K562 (cell line): Measurements from ENCODE around the gene KIF23. TPM values are rescaled to one million over a fixed set of nuclear protein-coding genes. Genes with fewer than 3 reads are reported as not detected.

ENCODE experiments used
- ARID3A ChIP-seq: IDR thresholded peaks from 2 replicates; pipeline ENCODE4 v1.6.1; 2012; ENCODE audit warnings: low read depth, low read length, improper control_type of control experiment, borderline replicate concordance
- CSDE1 ChIP-seq, 2 experiments: fragments of 450-650 bp; IDR thresholded peaks; 2 replicates each; pipeline ENCODE4 v1.6.1; 2016; ENCODE audit warnings: mild to moderate bottlenecking in 1 of 2
- DACH1 ChIP-seq: fragments of 450-650 bp; IDR thresholded peaks from 2 replicates; pipeline ENCODE4 v1.6.1; 2018; ENCODE audit not compliant: partially characterized antibody
- E2F8 ChIP-seq: fragments of 450-650 bp; IDR thresholded peaks from 2 replicates; pipeline ENCODE4 v1.7.1; 2018; ENCODE audit warnings: mild to moderate bottlenecking, low read depth; ENCODE audit not compliant: partially characterized antibody
- FIP1L1 ChIP-seq: fragments of 200-400 bp; formaldehyde crosslinking; IDR thresholded peaks from 2 replicates; pipeline ENCODE4 v1.6.1; 2018; ENCODE audit warnings: mild to moderate bottlenecking, low read depth, low read length; ENCODE audit not compliant: poor library complexity, severe bottlenecking
- FOXP1 ChIP-seq: sonication (generic); formaldehyde crosslinking; IDR thresholded peaks from 2 replicates; pipeline ENCODE4 v1.8.0; 2022; ENCODE audit warnings: mild to moderate bottlenecking, missing genetic modification reagents
- MAFG ChIP-seq: fragments of 450-650 bp; conservative IDR thresholded peaks from 2 replicates; pipeline ENCODE4 v1.6.1; 2016; ENCODE audit warnings: missing genetic modification characterization, missing compliant biosample characterization
- MAZ ChIP-seq, 2 experiments: fragments of 450-650 bp in 1 of 2; sonication (generic) in 1 of 2; formaldehyde crosslinking; IDR thresholded peaks in 1 of 2; conservative IDR thresholded peaks in 1 of 2; 2 replicates each; pipeline versions ENCODE4 v1.4.0 to v1.5.0; 2020; ENCODE audit warnings: mild to moderate bottlenecking in 1 of 2, missing genetic modification reagents in 1 of 2
- MEF2D ChIP-seq: conservative IDR thresholded peaks from 2 replicates; pipeline ENCODE4 v1.6.1; 2016; ENCODE audit warnings: low read depth, missing genetic modification characterization, missing compliant biosample characterization
- MYC ChIP-seq, 2 experiments: fragments of 250-450 bp in 1 of 2; sonication (Bioruptor Pico) in 1 of 2; IDR thresholded peaks; 2 replicates each; pipeline versions ENCODE4 v1.5.1 to v1.6.1; 2012 to 2021; ENCODE audit warnings: low read depth in 2 of 2, borderline replicate concordance in 1 of 2, improper control_type of control experiment in 1 of 2, low read length in 1 of 2, mild to moderate bottlenecking in 1 of 2, moderate library complexity in 1 of 2
- NFIC ChIP-seq: fragments of 450-650 bp; IDR thresholded peaks from 2 replicates; pipeline ENCODE4 v1.6.1; 2017; ENCODE audit warnings: mild to moderate bottlenecking, inconsistent platforms
- NR3C1 ChIP-seq: sonication (generic); formaldehyde crosslinking; IDR thresholded peaks from 2 replicates; pipeline ENCODE4 v1.8.1; 2022; ENCODE audit warnings: missing genetic modification reagents
- POLR2AphosphoS2 ChIP-seq: IDR thresholded peaks from 2 replicates; pipeline ENCODE4 v1.6.1; 2012; ENCODE audit warnings: low read length, improper control_type of control experiment
- RHOXF2B ChIP-seq: fragments of 250-450 bp; sonication (Bioruptor Pico); conservative IDR thresholded peaks from 2 replicates; pipeline ENCODE4 v1.5.1; 2021
- TARDBP ChIP-seq: fragments of 450-650 bp; IDR thresholded peaks from 2 replicates; pipeline ENCODE4 v1.6.1; 2016
- TEAD4 ChIP-seq, 2 experiments: sonication (generic) in 1 of 2; formaldehyde crosslinking in 1 of 2; IDR thresholded peaks; 2 replicates each; pipeline versions ENCODE4 v1.6.1 to v1.8.0; 2012 to 2022; ENCODE audit warnings: borderline replicate concordance in 1 of 2, inconsistent platforms in 1 of 2, low read length in 1 of 2, mild to moderate bottlenecking in 1 of 2, missing genetic modification reagents in 1 of 2
- XRCC4 ChIP-seq: IDR thresholded peaks from one replicate; pipeline ENCODE4 v1.6.1; 2011; ENCODE audit not compliant: insufficient read depth, insufficient read length; ENCODE audit errors: extremely low read depth
- ZBTB43 ChIP-seq: sonication (generic); formaldehyde crosslinking; IDR thresholded peaks from 2 replicates; pipeline ENCODE4 v1.8.0; 2023; ENCODE audit warnings: mild to moderate bottlenecking, missing genetic modification reagents
- ZEB2 ChIP-seq: fragments of 450-650 bp; IDR thresholded peaks from 2 replicates; pipeline ENCODE4 v1.6.1; 2016
- ZFX ChIP-seq: sonication (generic); formaldehyde crosslinking; IDR thresholded peaks from 2 replicates; pipeline ENCODE4 v1.8.0; 2022; ENCODE audit warnings: mild to moderate bottlenecking, missing genetic modification reagents, moderate library complexity
- ZNF143 ChIP-seq: sonication (generic); formaldehyde crosslinking; IDR thresholded peaks from 2 replicates; pipeline ENCODE4 v1.9.0; 2022; ENCODE audit warnings: mild to moderate bottlenecking, missing genetic modification reagents
- ZNF436 ChIP-seq: fragments of 250-450, 450-650 bp; sonication (Bioruptor Pico); formaldehyde crosslinking; IDR thresholded peaks from 2 replicates; pipeline ENCODE4 v1.7.0; 2020; ENCODE audit warnings: mild to moderate bottlenecking
- ZNF77 ChIP-seq: fragments of 250-450 bp; sonication (Bioruptor Pico); IDR thresholded peaks from 2 replicates; pipeline ENCODE4 v1.5.0; 2020
- polyA plus RNA-seq, 8 experiments: library from polyadenylated mRNA; depleted of rRNA in 4 of 8; stranded (reverse) in 5 of 8; unstranded in 3 of 8; fragments of >200 nt; fragmentation: Nextera tagmentation in 2 of 8; fragmentation: Illumina TruSeq in 1 of 8; extraction: Ambion mirVana in 2 of 8; extraction: Trizol in 1 of 8; gene quantifications; 2 replicates each; pipeline versions ENCODE4 v1.2.1 to v1.2.3, GENCODE V29; 2011 to 2014; ENCODE audit warnings: inconsistent platforms in 1 of 8, missing spikeins in 1 of 8
- total RNA-seq, 7 experiments: library from RNA; depleted of rRNA in 6 of 7; stranded (reverse); fragments of >200 nt in 6 of 7; fragmentation: Illumina TruSeq in 2 of 7; extraction: Trizol in 2 of 7; gene quantifications; 2 replicates each; pipeline versions ENCODE4 v1.2.1 to v1.2.3, GENCODE V29; 2011 to 2021; ENCODE audit warnings: low replicate concordance in 1 of 7

The KIF23 gene
- total and polyA plus RNA-seq, 9 of the 15 experiments (the other 6 are each of a cell fraction or from before 2014, with no cell fraction given), result 29.4 to 58.2 (median 41.9) TPM

GRCh38 chr15:69452692-69453521 lies 38.8 kb downstream of the KIF23 start, which contains the start of gene RPLP1 (continued):
- TF ChIP-seq ZEB2 (no peak), ZNF77 (CRISPR knock-in tag) (no peak), MYC (IDR thresholded peaks at IDR 0.05; ENCODE audit: low read depth, low read length) (peak; percentile 89), MYC (CRISPR knock-in tag; IDR thresholded peaks at IDR 0.05; ENCODE audit: borderline replicate concordance, low read depth) (no peak), MAZ (CRISPR knock-in tag; conservative IDR thresholded peaks at IDR 0.05 in 1 of 2, IDR thresholded peaks at IDR 0.05 in 1 of 2) (peak; percentile 69 to 88; a peak in 3 of 4 replicates), NR3C1 (CRISPR knock-in tag) (no peak), POLR2AphosphoS2 (peak; percentile 85; the same call in 1 of the 2 replicates), TARDBP (peak; percentile 66; the same call in 1 of the 2 replicates), XRCC4 (no peak), ZNF143 (no peak), CSDE1 (IDR thresholded peaks at IDR 0.05) (0 out of 4 replicates have a peak, but pooled peaks of 1 of the 2 experiments have one; percentile 37), MEF2D (tag) (no peak), RHOXF2B (CRISPR knock-in tag) (no peak), E2F8 (peak; percentile 18), FOXP1 (CRISPR knock-in tag) (no peak), TEAD4 (IDR thresholded peaks at IDR 0.05; ENCODE audit: low read length) (peak; percentile 29; the same call in 1 of the 2 replicates), TEAD4 (CRISPR knock-in tag; IDR thresholded peaks at IDR 0.05; ENCODE audit: borderline replicate concordance) (no peak), NFIC (peak; percentile 69), ZFX (CRISPR knock-in tag) (peak; percentile 95), ARID3A (no peak), MAFG (no peak), FIP1L1 (peak; percentile 98), DACH1 (no peak), ZNF436 (CRISPR knock-in tag) (no peak), ZBTB43 (peak; percentile 72; the same call in 1 of the 2 replicates)
